ENCODE measurements around the gene KLK10. TPM values are rescaled to one million over a fixed set of nuclear protein-coding genes. Genes with fewer than 3 reads are reported as not detected.

KLK10 gene
- total and polyA plus RNA-seq, 11 donors: 0.12 to 4.0 (median 0.35) TPM; not detected in 5

- H3K9me3 ChIP-seq: no peaks in the 10 kb centered on the region
- peaks cover 0 to 2% (median 0%) of the 10 kb centered on the region in 12 donors for H3K4me1 ChIP-seq
- no peak overlapping the region for H3K4me3 ChIP-seq
- no peaks in the 10 kb centered on the region for H3K36me3 ChIP-seq
- DNase-seq (no peak), ATAC-seq (no peak)
- TF ChIP-seq POLR2A (IDR thresholded peaks at IDR 0.05) (no peak), CTCF (IDR thresholded peaks at IDR 0.05) (no peak)
- H3K27me3 ChIP-seq: peaks cover 0 to 44% (median 5%) of the 10 kb centered on the region in 9 donors
- intact Hi-C loops (cut with DNase I): loop anchor here in 1 of 10 donors (5.0 kb wide), 1 partner anchor 50 kb away; the partner anchor contains the start of gene KLK14
- no peak overlapping the region for H3K27ac ChIP-seq
- WGBS, 4 donors: 87 to 91% (median 90%) methylated on average over 25 to 28 of the region's 28 CpGs
Measured at GRCh38 chr19:51031880-51032225, 12.3 kb upstream of the KLK10 start.

- TF ChIP-seq POLR2A (IDR thresholded peaks at IDR 0.05): no peak
- no peak for TF ChIP-seq CTCF (IDR thresholded peaks at IDR 0.05)
- ATAC-seq (no peak), DNase-seq (no peak)
- 86 to 92% (median 88%) methylated on average over 7 of the region's 7 CpGs for WGBS, 4 donors
- intact Hi-C loops (cut with DNase I): loop anchor here in 1 of 10 donors (5.0 kb wide), 1 partner anchor 51 kb away; the partner anchor contains the start of gene KLK14
- no peak overlapping the region for H3K4me3 ChIP-seq
- no peaks in the 10 kb centered on the region for H3K36me3 ChIP-seq
- no peaks in the 10 kb centered on the region for H3K9me3 ChIP-seq
- H3K27ac ChIP-seq: no peak overlapping the region
- peaks cover 0 to 2% (median 0%) of the 10 kb centered on the region in 12 donors for H3K4me1 ChIP-seq
- peaks cover 0 to 47% (median 6%) of the 10 kb centered on the region in 9 donors for H3K27me3 ChIP-seq
Measured at GRCh38 chr19:51031220-51031879, 11.8 kb upstream of the KLK10 start.

GRCh38 chr19:51030631-51031030 lies 11.1 kb upstream of the KLK10 start:
- TF ChIP-seq POLR2A (IDR thresholded peaks at IDR 0.05): no peak
- no peak for TF ChIP-seq CTCF (IDR thresholded peaks at IDR 0.05)
- no peaks in the 10 kb centered on the region for H3K9me3 ChIP-seq
- intact Hi-C loops (cut with DNase I): loop anchor here in 1 of 10 donors (5.0 kb wide), 1 partner anchor 52 kb away; the partner anchor contains the start of gene KLK14
- 73 to 80% (median 77%) methylated on average over 13 of the region's 13 CpGs for WGBS, 4 donors
- no peak overlapping the region for H3K4me3 ChIP-seq
- no peaks in the 10 kb centered on the region for H3K36me3 ChIP-seq
- H3K4me1 ChIP-seq: peaks cover 0 to 6% (median 0%) of the 10 kb centered on the region in 12 donors
- no peak for ATAC-seq
- H3K27ac ChIP-seq: no peak overlapping the region
- peaks cover 0 to 50% (median 10%) of the 10 kb centered on the region in 9 donors for H3K27me3 ChIP-seq
- DNase-seq: no peak

- Histone ChIP-seq H3K9me3 (no peaks in the 10 kb centered on the region), H3K4me1 (peaks cover 0 to 6% (median 0%) of the 10 kb centered on the region in 12 donors), H3K36me3 (no peaks in the 10 kb centered on the region), H3K27me3 (peaks cover 0 to 50% (median 12%) of the 10 kb centered on the region in 9 donors), H3K27ac (no peak overlapping the region), H3K4me3 (no peak overlapping the region)
- TF ChIP-seq POLR2A (IDR thresholded peaks at IDR 0.05) (no peak), CTCF (IDR thresholded peaks at IDR 0.05) (no peak)
- intact Hi-C loops (cut with DNase I): loop anchor here in 4 of 10 donors (5.0 to 10.0 kb wide), 4 partner anchors 53 to 145 kb away; partner anchors contain the start of gene KLK14 (in 1 of the 4)
- DNase-seq: no peak
- WGBS, 4 donors: 68 to 81% (median 74%) methylated on average over 2 of the region's 2 CpGs
- ATAC-seq: no peak
Measured at GRCh38 chr19:51029718-51030117, 10.2 kb upstream of the KLK10 start.

All from heart left ventricle (tissue), 16 donors.